Breast epithelium (tissue), 3 donors: ENCODE measurements around the gene FNIP2.

ENCODE experiments used
- POLR2AphosphoS5 ChIP-seq, 3 donors: sonication (generic); formaldehyde crosslinking; IDR thresholded peaks; one replicate each; pipeline ENCODE4 v1.6.1; 2017; ENCODE audit warnings: antibody characterized with exemption in 3 of 3
- TF ChIP-seq, protein P1 (sequence below), 3 donors: fragments of 450-650 bp; IDR thresholded peaks; one replicate each; pipeline ENCODE4 v1.5.1; 2016 to 2017; ENCODE audit warnings: antibody characterized with exemption in 3 of 3, mild to moderate bottlenecking in 3 of 3, moderate library complexity in 3 of 3

GRCh38 chr4:158802914-158803313 lies 34.1 kb downstream of the FNIP2 start:
- TF ChIP-seq POLR2AphosphoS5 (IDR thresholded peaks at IDR 0.05), result no peak
- TF ChIP-seq, protein P1, sequence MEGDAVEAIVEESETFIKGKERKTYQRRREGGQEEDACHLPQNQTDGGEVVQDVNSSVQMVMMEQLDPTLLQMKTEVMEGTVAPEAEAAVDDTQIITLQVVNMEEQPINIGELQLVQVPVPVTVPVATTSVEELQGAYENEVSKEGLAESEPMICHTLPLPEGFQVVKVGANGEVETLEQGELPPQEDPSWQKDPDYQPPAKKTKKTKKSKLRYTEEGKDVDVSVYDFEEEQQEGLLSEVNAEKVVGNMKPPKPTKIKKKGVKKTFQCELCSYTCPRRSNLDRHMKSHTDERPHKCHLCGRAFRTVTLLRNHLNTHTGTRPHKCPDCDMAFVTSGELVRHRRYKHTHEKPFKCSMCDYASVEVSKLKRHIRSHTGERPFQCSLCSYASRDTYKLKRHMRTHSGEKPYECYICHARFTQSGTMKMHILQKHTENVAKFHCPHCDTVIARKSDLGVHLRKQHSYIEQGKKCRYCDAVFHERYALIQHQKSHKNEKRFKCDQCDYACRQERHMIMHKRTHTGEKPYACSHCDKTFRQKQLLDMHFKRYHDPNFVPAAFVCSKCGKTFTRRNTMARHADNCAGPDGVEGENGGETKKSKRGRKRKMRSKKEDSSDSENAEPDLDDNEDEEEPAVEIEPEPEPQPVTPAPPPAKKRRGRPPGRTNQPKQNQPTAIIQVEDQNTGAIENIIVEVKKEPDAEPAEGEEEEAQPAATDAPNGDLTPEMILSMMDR (IDR thresholded peaks at IDR 0.05), result no peak
